Muscle layer of colon (tissue), 2 donors: ENCODE results near the gene COQ8B.

Source experiments
- H3K27ac ChIP-seq: one replicate; pipeline ENCODE4 v1.7.0; 2013; ENCODE audit warnings: low read depth, mild to moderate bottlenecking, low read length, moderate library complexity
- H3K27me3 ChIP-seq, 2 donors: one replicate each; pipeline ENCODE4 v1.7.0; 2013; ENCODE audit warnings: low read length in 2 of 2, mild to moderate bottlenecking in 2 of 2; ENCODE audit not compliant: insufficient read depth in 2 of 2, control insufficient read depth in 1 of 2
- H3K36me3 ChIP-seq: one replicate; pipeline ENCODE4 v1.7.0; 2013; ENCODE audit warnings: mild to moderate bottlenecking, low read length; ENCODE audit not compliant: insufficient read depth
- H3K4me1 ChIP-seq: one replicate; pipeline ENCODE4 v1.7.0; 2013; ENCODE audit warnings: mild to moderate bottlenecking, low read length; ENCODE audit not compliant: insufficient read depth
- H3K4me3 ChIP-seq, 2 donors: one replicate each; pipeline ENCODE4 v1.7.0; 2013; ENCODE audit warnings: low read length in 2 of 2, low read depth in 1 of 2, mild to moderate bottlenecking in 1 of 2, moderate library complexity in 1 of 2
- H3K9ac ChIP-seq: one replicate; pipeline ENCODE4 v1.7.0; 2013; ENCODE audit warnings: low read length
- H3K9me3 ChIP-seq: one replicate; pipeline ENCODE4 v1.7.0; 2013; ENCODE audit warnings: mild to moderate bottlenecking, low read length
- donor health status: abdominal sarcoma.
- donor health status: Adenocarcinoma of cecum.

Gene COQ8B

GRCh38 chr19:40672573-40673299 is 44.0 kb downstream of the COQ8B start:
- Histone ChIP-seq H3K27ac (no peak overlapping the region), H3K9me3 (no peaks in the 10 kb centered on the region), H3K27me3 (no peaks in the 10 kb centered on the region), H3K4me1 (no peaks in the 10 kb centered on the region), H3K9ac (no peak overlapping the region), H3K4me3 (no peak overlapping the region), H3K36me3 (peaks cover 85% of the 10 kb centered on the region)

DNA sequence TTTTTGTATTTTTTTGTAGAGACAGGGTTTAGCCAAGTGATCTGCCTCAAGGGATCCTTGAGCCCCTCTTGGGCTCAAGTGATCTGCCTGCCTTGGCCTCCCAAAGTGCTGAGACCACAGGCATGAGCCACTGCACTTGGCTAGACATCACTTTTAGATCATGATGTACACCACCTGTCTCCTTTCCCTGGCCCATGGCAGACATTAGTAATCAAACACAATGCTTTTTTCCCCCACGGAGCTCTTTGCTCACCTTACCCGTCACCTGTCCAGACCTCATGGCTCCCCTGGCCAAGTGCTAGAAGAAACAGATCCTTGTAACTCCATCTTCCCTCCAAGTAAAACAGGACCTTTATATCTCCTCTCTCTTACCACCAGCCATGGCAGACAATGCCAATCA is 44.6 kb downstream of the COQ8B start:
- H3K9me3 ChIP-seq = no peaks in the 10 kb centered on the region
- no peak overlapping the region for H3K27ac ChIP-seq
- H3K27me3 ChIP-seq = no peaks in the 10 kb centered on the region
- H3K36me3 ChIP-seq = peaks cover 78% of the 10 kb centered on the region
- H3K9ac ChIP-seq = no peak overlapping the region
- no peak overlapping the region for H3K4me3 ChIP-seq
- H3K4me1 ChIP-seq = no peaks in the 10 kb centered on the region

DNA sequence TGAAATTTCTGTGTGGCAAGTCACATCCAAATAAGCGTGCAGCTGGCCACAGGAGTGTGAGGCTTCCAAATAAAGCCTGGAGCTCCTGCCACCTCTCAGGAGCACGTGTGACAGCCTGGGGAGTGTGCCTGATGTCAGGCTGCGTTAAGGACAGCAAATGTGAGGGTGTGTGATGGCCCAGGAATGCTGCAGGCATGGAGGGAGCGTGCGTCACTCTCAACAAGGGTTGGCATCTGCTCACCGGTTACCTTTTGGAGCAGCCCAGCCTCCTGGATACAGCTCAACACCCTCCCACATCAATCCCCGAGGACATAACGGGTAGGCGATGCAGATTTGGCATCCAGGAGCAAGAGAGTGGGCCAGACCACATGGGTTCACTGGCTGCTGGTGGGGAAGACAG is 45.3 kb downstream of the COQ8B start:
- Histone ChIP-seq H3K27ac (no peak overlapping the region), H3K4me3 (no peak overlapping the region), H3K9ac (no peak overlapping the region), H3K27me3 (no peaks in the 10 kb centered on the region), H3K9me3 (no peaks in the 10 kb centered on the region), H3K36me3 (peaks cover 74% of the 10 kb centered on the region), H3K4me1 (no peaks in the 10 kb centered on the region)

DNA sequence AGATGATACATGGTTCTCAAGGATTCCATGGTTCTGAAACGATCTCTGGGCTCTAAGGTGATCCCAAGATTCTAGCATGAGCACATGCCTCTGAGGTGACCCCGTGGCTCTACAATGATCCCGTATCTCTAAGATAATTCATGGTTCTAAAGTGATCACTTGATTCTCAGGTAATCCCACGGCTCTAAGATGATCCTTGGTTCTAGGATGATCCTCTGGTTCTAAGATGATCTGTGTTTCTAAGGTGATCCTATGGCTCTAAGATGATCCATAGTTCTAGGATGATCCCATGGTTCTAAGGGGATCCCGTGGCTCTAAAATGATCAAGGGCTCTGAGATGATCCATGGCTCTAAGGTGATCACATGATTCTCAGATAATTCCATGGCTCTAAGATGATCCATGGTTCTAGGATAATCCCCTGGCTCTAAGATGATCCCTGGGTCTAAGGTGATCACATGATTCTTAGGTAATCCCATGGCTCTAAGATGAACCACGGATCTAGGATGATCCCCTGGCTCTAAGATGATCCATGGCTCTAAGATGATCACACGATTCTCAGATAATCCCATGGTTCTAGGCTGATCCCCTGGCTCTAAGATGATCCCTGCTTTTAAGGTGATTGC is 47.6 kb downstream of the COQ8B start:
- Histone ChIP-seq H3K9me3 (no peaks in the 10 kb centered on the region), H3K4me1 (peaks cover under 1% of the 10 kb centered on the region), H3K36me3 (peaks cover 59% of the 10 kb centered on the region), H3K4me3 (no peak overlapping the region), H3K27me3 (no peaks in the 10 kb centered on the region), H3K9ac (no peak overlapping the region), H3K27ac (no peak overlapping the region)

GRCh38 chr19:40667602-40668001 is 49.1 kb downstream of the COQ8B start:
- H3K9me3 ChIP-seq = no peaks in the 10 kb centered on the region
- no peak overlapping the region for H3K9ac ChIP-seq
- H3K4me1 ChIP-seq = peaks cover 8% of the 10 kb centered on the region
- no peak overlapping the region for H3K4me3 ChIP-seq
- H3K36me3 ChIP-seq = peaks cover 44% of the 10 kb centered on the region
- H3K27ac ChIP-seq = no peak overlapping the region
- no peaks in the 10 kb centered on the region for H3K27me3 ChIP-seq

DNA sequence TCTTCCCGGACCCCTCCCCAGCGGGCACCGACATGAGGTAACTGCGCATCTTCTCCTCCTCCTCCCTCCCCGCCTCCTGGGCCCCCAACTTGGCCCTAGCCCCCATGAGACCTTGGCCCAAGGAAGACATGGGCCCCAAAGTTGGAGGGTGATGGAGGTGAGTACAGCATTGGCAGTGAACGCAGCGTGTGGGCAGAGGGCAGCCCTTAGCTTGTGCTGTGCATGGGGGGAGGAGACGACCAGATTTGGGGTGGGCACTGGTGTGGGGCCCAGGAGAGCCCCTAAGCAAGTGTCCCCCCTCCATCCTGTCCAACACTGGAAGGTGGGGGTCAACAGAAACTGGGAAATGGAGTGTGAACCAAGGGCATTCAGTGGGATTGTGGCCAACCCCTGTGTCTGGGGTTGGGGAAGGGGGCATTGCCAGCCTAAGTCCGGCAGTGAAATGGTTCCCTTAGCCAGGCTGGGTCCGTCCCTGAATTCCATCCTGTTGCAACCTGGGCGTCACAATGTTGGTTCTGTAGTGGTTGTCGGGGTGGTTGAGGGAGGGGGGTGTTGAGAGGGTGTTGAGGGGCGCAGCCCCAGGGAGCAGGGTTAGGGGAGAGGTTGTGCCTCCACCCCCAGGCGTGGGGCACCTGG is 49.8 kb downstream of the COQ8B start:
- Histone ChIP-seq H3K4me3 (no peak overlapping the region), H3K36me3 (peaks cover 37% of the 10 kb centered on the region), H3K9me3 (no peaks in the 10 kb centered on the region), H3K27me3 (no peaks in the 10 kb centered on the region), H3K4me1 (peaks cover 8% of the 10 kb centered on the region), H3K27ac (no peak overlapping the region), H3K9ac (no peak overlapping the region)

DNA sequence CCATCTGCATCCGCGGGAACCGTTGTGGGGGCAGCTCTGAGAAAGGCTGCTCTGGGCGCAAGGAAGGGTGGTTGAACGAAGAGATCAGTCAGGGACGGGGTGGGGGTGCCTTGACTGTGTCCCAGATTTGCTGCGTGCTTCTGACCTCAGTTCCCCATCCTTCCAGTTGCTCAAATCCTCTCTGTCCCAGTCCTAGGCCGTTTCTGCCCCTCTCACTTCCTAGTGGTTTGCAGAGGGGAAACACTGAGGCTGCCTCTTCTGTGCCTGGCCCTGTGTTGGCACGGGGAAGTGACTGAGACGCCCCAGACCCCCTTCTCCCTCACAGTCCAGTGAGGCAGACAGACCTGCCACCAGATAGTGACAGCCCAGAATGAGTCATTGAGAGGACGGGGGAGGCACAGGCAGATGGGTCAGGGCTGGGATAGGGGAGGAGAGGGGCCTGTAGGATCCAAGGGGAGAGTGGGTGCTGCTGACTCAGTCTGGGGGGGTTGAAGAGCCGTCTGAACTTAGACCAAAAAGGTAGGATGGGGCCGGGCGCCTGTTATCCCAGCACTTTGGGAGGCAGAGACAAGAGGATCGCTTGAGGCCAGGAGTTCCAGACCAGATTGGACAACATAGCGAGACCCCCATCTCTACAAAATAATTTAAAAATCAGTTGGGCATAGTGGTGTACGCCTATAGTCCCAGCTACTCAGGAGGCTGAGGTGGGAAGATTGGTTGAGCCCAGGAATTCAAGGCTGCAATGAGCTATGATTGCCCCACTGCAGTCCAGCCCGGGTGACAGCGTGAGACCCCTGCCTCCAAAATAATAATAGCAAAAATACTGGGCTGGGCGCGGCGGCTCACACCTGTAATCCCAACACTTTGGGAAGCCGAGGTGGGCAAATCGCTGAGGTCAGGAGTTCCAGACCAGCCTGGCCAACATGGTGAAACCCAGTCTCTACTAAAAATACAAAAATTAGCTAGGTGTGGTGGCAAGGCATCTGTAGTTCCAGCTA is 52.7 kb downstream of the COQ8B start:
- peaks cover 10% of the 10 kb centered on the region for H3K36me3 ChIP-seq
- peak overlapping the region; percentile 80 for H3K27ac ChIP-seq
- peaks cover 8% of the 10 kb centered on the region for H3K4me1 ChIP-seq
- peak overlapping the region; percentile 34 to 71 for H3K4me3 ChIP-seq
- H3K27me3 ChIP-seq = no peaks in the 10 kb centered on the region
- no peaks in the 10 kb centered on the region for H3K9me3 ChIP-seq
- no peak overlapping the region for H3K9ac ChIP-seq

GRCh38 chr19:40662925-40663694 is 53.6 kb downstream of the COQ8B start:
- H3K9ac ChIP-seq = no peak overlapping the region
- no peaks in the 10 kb centered on the region for H3K9me3 ChIP-seq
- peaks cover under 1% of the 10 kb centered on the region for H3K36me3 ChIP-seq
- no peaks in the 10 kb centered on the region for H3K27me3 ChIP-seq
- H3K27ac ChIP-seq = peak overlapping the region; percentile 80
- peak overlapping the region; percentile 34 to 71 for H3K4me3 ChIP-seq
- H3K4me1 ChIP-seq = peaks cover 8% of the 10 kb centered on the region

GRCh38 chr19:40661616-40662015 is 55.1 kb downstream of the COQ8B start:
- Histone ChIP-seq H3K9me3 (no peaks in the 10 kb centered on the region), H3K4me1 (peaks cover 8% of the 10 kb centered on the region), H3K4me3 (no peak overlapping the region), H3K9ac (no peak overlapping the region), H3K36me3 (no peaks in the 10 kb centered on the region), H3K27me3 (no peaks in the 10 kb centered on the region), H3K27ac (no peak overlapping the region)

DNA sequence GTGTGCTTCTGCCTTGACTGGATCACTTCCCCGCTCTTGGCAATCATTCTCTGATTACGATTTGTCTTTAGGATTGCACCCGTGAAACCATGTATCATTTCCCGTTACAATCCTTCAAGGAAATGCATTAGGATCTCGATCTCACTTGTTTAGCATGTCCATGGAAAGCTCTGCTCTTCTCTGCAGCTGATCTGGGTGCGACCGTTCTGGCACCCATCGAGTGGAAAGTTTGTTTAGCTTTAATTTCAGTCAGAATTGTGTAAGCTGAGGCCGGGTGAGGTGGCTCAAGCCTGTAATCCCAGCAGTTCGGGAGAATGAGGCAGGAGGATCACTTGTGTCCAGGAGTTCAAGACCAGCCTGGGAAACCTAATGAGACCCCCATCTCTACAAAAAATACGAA is 57.1 kb downstream of the COQ8B start:
- Histone ChIP-seq H3K9me3 (no peaks in the 10 kb centered on the region), H3K4me1 (peaks cover 8% of the 10 kb centered on the region), H3K27ac (no peak overlapping the region), H3K27me3 (no peaks in the 10 kb centered on the region), H3K9ac (no peak overlapping the region), H3K36me3 (no peaks in the 10 kb centered on the region), H3K4me3 (no peak overlapping the region)
